ENCODE results near the gene SCYL1.

Gene SCYL1

DNA sequence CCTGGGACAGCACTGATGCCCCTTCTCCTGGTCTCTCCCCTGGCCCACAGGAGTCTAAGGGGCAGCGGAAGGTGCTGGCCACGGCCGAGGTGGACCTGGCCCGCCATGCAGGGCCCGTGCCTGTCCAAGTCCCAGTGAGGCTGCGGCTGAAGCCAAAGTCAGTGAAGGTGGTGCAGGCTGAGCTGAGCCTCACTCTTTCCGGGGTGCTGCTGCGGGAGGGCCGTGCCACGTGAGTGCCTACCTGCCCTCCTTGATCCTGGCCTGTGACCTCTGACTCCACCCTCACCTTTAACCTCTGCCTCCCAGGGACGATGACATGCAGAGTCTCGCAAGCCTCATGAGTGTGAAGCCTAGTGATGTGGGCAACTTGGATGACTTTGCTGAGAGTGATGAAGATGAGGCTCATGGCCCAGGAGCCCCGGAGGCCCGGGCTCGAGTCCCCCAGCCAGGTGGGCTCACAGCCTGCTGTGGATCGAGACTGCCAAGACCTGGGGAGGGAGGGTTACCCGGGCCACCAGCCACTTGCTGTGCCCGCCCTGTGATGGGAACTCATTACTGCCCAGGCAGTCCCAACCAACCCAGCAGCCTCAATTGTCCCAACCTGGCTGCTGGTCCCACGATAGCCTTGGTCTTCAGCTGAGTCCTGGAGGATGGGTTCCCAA, 55.3 kb downstream of the SCYL1 start:
- TF ChIP-seq PAX5 (IDR thresholded peaks at IDR 0.05; ENCODE audit: insufficient read depth, low read length, severe bottlenecking) (no peak), SPI1 (IDR thresholded peaks at IDR 0.05; ENCODE audit: low read depth, low read length) (no peak)
- DNase-seq (ENCODE audit: insufficient read length, low spot score) (no peak), FAIRE-seq (no peak)

DNA sequence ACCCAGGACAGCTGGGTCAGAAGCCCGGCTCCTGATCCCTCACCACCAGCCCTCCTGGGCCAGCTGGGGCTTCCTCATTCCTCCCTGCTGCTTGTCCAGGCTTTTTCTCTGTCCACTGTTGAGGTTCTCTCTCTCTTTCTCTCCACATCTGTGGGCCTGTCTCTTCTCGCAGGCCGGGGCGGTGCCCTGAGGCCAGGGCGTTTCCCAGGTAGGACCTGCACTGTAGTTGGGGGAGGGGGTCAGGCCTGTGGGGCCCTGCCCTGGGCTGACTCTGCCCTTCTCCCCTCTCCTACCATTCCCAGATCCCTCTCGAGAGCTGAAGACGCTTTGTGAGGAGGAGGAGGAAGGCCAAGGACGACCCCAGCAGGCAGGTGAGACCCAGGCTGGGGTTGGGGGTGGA, 55.9 kb downstream of the SCYL1 start:
- no peak for FAIRE-seq
- DNase-seq (ENCODE audit: insufficient read length, low spot score) = no peak
- TF ChIP-seq TAF1 (IDR thresholded peaks at IDR 0.05; ENCODE audit: low read depth, low read length) = no peak

DNA sequence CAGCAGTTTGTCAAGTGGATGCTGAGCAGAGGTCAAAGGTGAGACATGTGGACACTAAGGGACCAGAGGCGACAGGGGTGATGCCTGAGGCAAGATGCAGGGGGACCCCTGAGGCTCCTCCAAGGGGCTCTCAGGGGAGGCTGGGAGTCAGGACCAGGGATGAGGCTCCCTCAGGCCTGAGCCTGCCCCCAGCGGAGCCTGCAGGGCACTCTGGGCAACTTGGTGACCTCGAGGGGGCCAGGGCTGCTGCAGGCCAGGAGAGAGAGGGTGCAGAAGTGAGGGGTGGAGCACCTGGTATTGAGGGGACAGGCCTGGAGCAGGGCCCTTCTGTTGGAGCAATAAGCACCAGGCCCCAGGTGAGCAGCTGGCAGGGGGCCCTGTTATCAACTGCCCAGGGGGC, 57.0 kb downstream of the SCYL1 start:
- no peak for DNase-seq (ENCODE audit: insufficient read length, low spot score)
- no peak for FAIRE-seq
- no peak for TF ChIP-seq SPI1 (IDR thresholded peaks at IDR 0.05; ENCODE audit: low read depth, low read length)
- TF ChIP-seq TAF1 (IDR thresholded peaks at IDR 0.05; ENCODE audit: low read depth, low read length) = no peak
- TF ChIP-seq PAX5 (IDR thresholded peaks at IDR 0.05; ENCODE audit: insufficient read depth, low read length, severe bottlenecking) = no peak
- TF ChIP-seq POLR2AphosphoS5 (IDR thresholded peaks at IDR 0.05; ENCODE audit: low read depth, low read length) = no peak
- TF ChIP-seq POU2F2 (IDR thresholded peaks at IDR 0.05; ENCODE audit: low read depth, low read length) = no peak
- TF ChIP-seq POLR2A (IDR thresholded peaks at IDR 0.05; ENCODE audit: low read depth, low read length) = no peak

DNA sequence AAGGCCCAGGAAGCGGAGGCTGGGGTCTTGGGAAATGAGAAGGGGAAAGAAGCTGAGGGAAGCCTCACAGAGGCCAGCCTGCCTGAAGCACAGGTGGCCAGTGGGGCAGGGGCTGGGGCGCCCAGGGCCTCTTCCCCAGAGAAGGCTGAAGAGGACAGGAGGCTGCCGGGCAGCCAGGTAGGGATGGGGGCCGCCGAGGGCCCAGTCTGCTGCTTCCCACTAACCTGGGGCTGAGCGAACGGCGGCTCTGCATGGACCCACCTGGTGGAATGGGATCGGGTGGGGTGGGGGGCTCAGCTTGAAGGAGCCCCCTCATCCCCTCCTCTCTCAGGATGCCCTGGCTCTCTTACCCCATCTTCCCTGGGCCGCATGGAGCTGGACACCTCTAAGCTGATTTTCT, 58.7 kb downstream of the SCYL1 start:
- TF ChIP-seq POLR2AphosphoS5 (IDR thresholded peaks at IDR 0.05; ENCODE audit: low read depth, low read length) (no peak), PAX5 (IDR thresholded peaks at IDR 0.05; ENCODE audit: insufficient read depth, low read length, severe bottlenecking) (no peak), POU2F2 (IDR thresholded peaks at IDR 0.05; ENCODE audit: low read depth, low read length) (no peak), TAF1 (IDR thresholded peaks at IDR 0.05; ENCODE audit: low read depth, low read length) (no peak), POLR2A (IDR thresholded peaks at IDR 0.05; ENCODE audit: low read depth, low read length) (no peak), SPI1 (IDR thresholded peaks at IDR 0.05; ENCODE audit: low read depth, low read length) (no peak)
- FAIRE-seq (no peak), DNase-seq (ENCODE audit: insufficient read length, low spot score) (no peak)

DNA sequence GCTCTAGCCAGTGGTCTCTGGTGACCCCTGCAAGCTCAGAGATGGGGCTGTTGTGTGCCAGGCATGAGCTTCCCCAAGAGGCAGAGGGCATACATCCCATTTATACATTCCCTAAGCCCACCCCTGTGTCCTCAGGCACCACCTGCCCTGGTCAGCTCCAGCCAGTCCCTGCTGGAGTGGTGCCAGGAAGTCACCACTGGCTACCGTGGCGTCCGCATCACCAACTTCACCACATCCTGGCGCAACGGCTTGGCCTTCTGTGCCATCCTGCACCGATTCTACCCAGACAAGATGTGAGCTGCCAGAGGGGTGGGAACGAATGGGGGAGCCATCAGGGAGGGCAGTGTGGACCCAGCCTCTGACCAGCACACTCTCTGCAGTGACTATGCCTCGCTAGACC, 59.2 kb downstream of the SCYL1 start:
- FAIRE-seq = no peak
- no peak for TF ChIP-seq SPI1 (IDR thresholded peaks at IDR 0.05; ENCODE audit: low read depth, low read length)
- TF ChIP-seq POU2F2 (IDR thresholded peaks at IDR 0.05; ENCODE audit: low read depth, low read length) = no peak
- no peak for DNase-seq (ENCODE audit: insufficient read length, low spot score)

DNA sequence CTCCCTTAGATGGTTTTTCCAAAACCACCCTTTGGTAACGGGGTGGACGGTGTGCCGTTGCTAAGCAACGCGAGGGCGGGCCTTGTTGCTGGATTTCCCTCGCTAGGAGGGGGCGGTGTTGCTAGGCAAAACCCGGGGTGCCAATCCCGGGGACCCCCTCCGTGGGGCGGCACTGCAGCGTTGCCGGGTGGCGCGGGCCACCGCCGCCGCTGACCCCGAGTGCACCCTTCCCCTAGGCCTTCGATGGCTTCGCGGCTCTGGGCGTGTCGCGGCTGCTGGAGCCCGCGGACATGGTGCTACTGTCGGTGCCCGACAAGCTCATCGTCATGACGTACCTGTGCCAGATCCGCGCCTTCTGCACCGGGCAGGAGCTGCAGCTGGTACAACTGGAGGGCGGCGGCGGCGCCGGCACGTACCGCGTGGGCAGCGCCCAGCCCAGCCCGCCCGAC, 59.9 kb downstream of the SCYL1 start:
- no peak for TF ChIP-seq POU2F2 (IDR thresholded peaks at IDR 0.05; ENCODE audit: low read depth, low read length)
- TF ChIP-seq TAF1 (IDR thresholded peaks at IDR 0.05; ENCODE audit: low read depth, low read length) = no peak
- TF ChIP-seq SPI1 (IDR thresholded peaks at IDR 0.05; ENCODE audit: low read depth, low read length) = no peak
- TF ChIP-seq POLR2AphosphoS5 (IDR thresholded peaks at IDR 0.05; ENCODE audit: low read depth, low read length) = no peak
- TF ChIP-seq PAX5 (IDR thresholded peaks at IDR 0.05; ENCODE audit: insufficient read depth, low read length, severe bottlenecking) = no peak
- FAIRE-seq (no peak), DNase-seq (ENCODE audit: insufficient read length, low spot score) (no peak)

DNA sequence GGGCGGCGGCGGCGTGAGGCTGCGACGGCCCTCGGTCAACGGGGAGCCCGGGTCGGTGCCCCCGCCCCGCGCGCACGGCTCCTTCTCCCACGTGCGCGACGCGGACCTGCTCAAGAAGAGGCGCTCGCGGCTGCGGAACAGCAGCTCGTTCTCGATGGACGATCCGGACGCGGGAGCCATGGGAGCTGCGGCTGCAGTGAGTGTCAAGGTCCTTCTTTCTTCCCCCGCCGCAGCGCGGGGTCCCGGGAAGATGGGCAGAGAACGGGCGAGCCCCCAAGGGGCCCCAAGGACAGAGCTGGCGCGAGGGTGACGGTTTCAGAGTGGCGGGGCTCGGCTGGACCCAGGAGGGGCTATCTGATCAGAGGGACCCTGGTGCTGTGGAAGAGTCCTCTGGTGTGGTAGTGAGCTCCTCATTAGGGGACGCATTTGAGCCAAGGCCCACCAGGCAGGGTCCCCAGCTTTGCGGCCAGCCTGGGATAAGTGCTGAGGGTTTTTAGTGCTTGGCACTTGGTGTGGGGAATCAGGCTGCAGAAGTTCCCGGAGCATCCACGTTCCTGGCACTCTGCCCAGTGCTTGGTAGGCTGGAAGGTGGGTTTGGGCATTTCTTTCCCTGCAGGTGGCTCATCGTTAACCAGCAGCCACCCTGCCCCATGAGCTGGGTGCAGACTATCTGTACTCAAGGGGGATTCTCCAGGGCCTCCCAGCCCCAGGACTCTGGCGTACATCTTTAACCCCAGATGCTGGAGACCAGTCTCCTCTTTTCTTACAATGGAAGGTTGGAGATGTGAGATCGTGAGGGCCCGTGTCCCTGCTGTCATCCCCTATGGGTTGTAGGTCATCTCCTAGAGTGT, 60.7 kb downstream of the SCYL1 start:
- DNase-seq (ENCODE audit: insufficient read length, low spot score) = no peak
- FAIRE-seq = peak; percentile 16
- no peak for TF ChIP-seq PAX5 (IDR thresholded peaks at IDR 0.05; ENCODE audit: insufficient read depth, low read length, severe bottlenecking)
- no peak for TF ChIP-seq POLR2AphosphoS5 (IDR thresholded peaks at IDR 0.05; ENCODE audit: low read depth, low read length)
- no peak for TF ChIP-seq SPI1 (IDR thresholded peaks at IDR 0.05; ENCODE audit: low read depth, low read length)
- no peak for TF ChIP-seq POLR2A (IDR thresholded peaks at IDR 0.05; ENCODE audit: low read depth, low read length)
- TF ChIP-seq POU2F2 (IDR thresholded peaks at IDR 0.05; ENCODE audit: low read depth, low read length) = no peak
- TF ChIP-seq TAF1 (IDR thresholded peaks at IDR 0.05; ENCODE audit: low read depth, low read length) = no peak

DNA sequence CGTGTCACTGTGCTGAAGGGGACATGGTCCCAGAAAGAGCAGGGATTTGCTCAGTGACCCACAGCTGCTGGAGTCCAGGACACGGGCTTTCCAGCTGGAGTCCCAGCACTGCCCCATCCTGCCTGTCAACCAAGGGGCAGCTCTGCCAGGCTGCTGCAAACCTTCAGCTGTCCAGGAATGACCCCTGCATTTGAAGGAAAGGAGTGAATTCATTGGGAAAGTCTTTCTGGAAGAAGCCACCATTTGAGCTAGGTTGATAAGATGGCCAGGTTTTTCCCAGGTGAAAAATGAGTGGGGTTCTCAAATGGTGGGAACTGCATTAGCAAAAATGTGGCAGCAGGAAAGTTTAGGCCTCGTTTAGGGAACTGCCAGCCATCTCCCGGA, 61.4 kb downstream of the SCYL1 start:
- TF ChIP-seq POU2F2 (IDR thresholded peaks at IDR 0.05; ENCODE audit: low read depth, low read length) (no peak), SPI1 (IDR thresholded peaks at IDR 0.05; ENCODE audit: low read depth, low read length) (no peak), TAF1 (IDR thresholded peaks at IDR 0.05; ENCODE audit: low read depth, low read length) (no peak), POLR2AphosphoS5 (IDR thresholded peaks at IDR 0.05; ENCODE audit: low read depth, low read length) (no peak), PAX5 (IDR thresholded peaks at IDR 0.05; ENCODE audit: insufficient read depth, low read length, severe bottlenecking) (no peak), POLR2A (IDR thresholded peaks at IDR 0.05; ENCODE audit: low read depth, low read length) (no peak)
- FAIRE-seq (no peak), DNase-seq (ENCODE audit: insufficient read length, low spot score) (no peak)

DNA sequence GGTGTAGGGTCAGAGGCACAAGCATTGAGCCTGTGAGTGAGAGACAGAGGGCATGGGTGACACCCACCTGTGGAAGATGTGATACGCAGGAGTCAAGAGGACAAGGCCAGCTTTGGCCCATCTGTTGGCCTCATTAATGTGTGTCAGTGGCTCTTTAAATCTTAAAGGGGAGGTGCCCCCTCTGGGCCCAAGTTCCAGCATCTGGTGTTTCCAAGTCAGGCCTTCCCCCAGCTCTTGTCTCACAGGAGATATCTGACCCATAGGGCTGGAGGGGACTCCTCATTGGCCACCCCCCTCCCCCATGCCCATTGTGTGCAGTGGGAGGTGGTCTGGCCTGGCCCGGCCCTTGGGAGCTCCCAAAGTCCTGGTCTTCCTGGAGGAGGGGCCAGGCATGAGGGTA, 61.8 kb downstream of the SCYL1 start:
- TF ChIP-seq TAF1 (IDR thresholded peaks at IDR 0.05; ENCODE audit: low read depth, low read length) (no peak), POU2F2 (IDR thresholded peaks at IDR 0.05; ENCODE audit: low read depth, low read length) (no peak), SPI1 (IDR thresholded peaks at IDR 0.05; ENCODE audit: low read depth, low read length) (no peak), POLR2A (IDR thresholded peaks at IDR 0.05; ENCODE audit: low read depth, low read length) (no peak), POLR2AphosphoS5 (IDR thresholded peaks at IDR 0.05; ENCODE audit: low read depth, low read length) (no peak), PAX5 (IDR thresholded peaks at IDR 0.05; ENCODE audit: insufficient read depth, low read length, severe bottlenecking) (no peak)
- FAIRE-seq = peak; percentile 38
- DNase-seq (ENCODE audit: insufficient read length, low spot score) = no peak
